Nephron (organoid): ENCODE measurements around the gene NINL.

Source experiments
- H3K27ac Mint-ChIP-seq, 3 experiments: 2 replicates each; pipeline ENCODE4 v1.8.0; 2020; ENCODE audit warnings: mixed read lengths in 3 of 3, mild to moderate bottlenecking in 2 of 3, moderate library complexity in 1 of 3
- H3K27me3 Mint-ChIP-seq: 2 replicates; pipeline ENCODE4 v1.8.0; 2021; ENCODE audit warnings: low read depth, mild to moderate bottlenecking, moderate library complexity, mixed read lengths
- H3K36me3 Mint-ChIP-seq: 2 replicates; pipeline ENCODE4 v1.8.0; 2020; ENCODE audit warnings: low read depth, mixed read lengths
- H3K4me1 Mint-ChIP-seq: 2 replicates; pipeline ENCODE4 v1.8.0; 2020; ENCODE audit warnings: mixed read lengths
- H3K4me3 Mint-ChIP-seq, 3 experiments: 2 replicates each; pipeline ENCODE4 v1.8.0; 2020; ENCODE audit warnings: mild to moderate bottlenecking in 3 of 3, mixed read lengths in 3 of 3, moderate library complexity in 2 of 3
- H3K9me3 Mint-ChIP-seq: 2 replicates; pipeline ENCODE4 v1.8.0; 2020; ENCODE audit warnings: mixed read lengths
- TF ChIP-seq, protein P1 (sequence below), 3 experiments: fragments of 200-600 bp; sonication (generic); IDR thresholded peaks; one replicate each; pipeline ENCODE4 v1.5.0; 2021; ENCODE audit warnings: antibody characterized with exemption in 3 of 3; ENCODE audit not compliant: unreplicated experiment in 3 of 3

Gene NINL

DNA sequence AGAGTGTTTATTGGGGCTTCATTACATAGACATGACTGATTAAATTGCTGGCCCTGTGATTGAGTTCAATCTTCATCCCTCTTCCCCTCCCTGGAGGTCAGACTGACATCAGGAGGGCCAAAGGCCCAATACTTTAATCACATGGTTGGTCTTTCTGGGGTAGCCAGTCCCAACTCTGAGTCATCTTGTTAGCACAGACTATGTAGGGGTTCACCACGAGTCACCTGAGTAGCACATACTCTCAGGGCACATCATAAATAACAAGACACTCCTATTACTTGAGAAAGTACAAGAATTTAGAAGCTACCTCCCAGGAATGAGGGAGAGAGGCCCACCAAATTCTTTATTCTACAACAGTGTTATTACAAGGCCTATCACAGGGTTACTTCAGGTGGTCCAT, 166.6 kb downstream of the NINL start:
- H3K9me3 Mint-ChIP-seq = no peaks in the 10 kb centered on the region

DNA sequence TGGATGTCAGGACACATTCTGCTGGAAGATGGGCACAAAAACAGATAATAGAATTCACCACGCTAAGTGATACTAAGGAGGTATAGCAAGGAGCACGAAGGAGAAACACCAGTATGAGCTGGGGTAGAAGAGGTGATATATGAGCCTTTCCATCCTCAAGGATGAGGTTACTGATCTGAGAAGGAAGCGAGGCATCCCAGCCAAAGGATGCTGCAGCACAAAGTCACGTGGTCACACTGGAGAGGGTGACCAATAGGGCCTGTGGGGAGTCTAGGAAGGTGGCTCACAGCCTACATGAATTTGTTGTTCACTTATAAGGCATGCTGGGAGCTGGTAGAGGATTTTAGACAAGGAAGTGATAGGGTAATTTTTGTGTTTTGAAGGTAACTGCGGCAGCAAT, 176.4 kb downstream of the NINL start:
- H3K4me1 Mint-ChIP-seq = peaks cover 21% of the 10 kb centered on the region
- H3K36me3 Mint-ChIP-seq = peaks cover 7% of the 10 kb centered on the region
- no peak overlapping the region for H3K27ac Mint-ChIP-seq
- H3K9me3 Mint-ChIP-seq = peaks cover 7% of the 10 kb centered on the region
- TF ChIP-seq, protein P1, sequence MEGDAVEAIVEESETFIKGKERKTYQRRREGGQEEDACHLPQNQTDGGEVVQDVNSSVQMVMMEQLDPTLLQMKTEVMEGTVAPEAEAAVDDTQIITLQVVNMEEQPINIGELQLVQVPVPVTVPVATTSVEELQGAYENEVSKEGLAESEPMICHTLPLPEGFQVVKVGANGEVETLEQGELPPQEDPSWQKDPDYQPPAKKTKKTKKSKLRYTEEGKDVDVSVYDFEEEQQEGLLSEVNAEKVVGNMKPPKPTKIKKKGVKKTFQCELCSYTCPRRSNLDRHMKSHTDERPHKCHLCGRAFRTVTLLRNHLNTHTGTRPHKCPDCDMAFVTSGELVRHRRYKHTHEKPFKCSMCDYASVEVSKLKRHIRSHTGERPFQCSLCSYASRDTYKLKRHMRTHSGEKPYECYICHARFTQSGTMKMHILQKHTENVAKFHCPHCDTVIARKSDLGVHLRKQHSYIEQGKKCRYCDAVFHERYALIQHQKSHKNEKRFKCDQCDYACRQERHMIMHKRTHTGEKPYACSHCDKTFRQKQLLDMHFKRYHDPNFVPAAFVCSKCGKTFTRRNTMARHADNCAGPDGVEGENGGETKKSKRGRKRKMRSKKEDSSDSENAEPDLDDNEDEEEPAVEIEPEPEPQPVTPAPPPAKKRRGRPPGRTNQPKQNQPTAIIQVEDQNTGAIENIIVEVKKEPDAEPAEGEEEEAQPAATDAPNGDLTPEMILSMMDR (IDR thresholded peaks at IDR 0.05; ENCODE audit: unreplicated experiment in 3 of 3) = no peak
- peak overlapping the region; percentile 16 to 95 (median 94) for H3K4me3 Mint-ChIP-seq
- no peaks in the 10 kb centered on the region for H3K27me3 Mint-ChIP-seq

More for the DNA sequence above, 166.6 kb downstream of the NINL start:
- Mint-ChIP-seq H3K27me3 (no peaks in the 10 kb centered on the region), H3K27ac (no peak overlapping the region), H3K4me1 (no peaks in the 10 kb centered on the region), H3K4me3 (no peak overlapping the region), H3K36me3 (peaks cover 25% of the 10 kb centered on the region)
- TF ChIP-seq, protein P1 (IDR thresholded peaks at IDR 0.05; ENCODE audit: unreplicated experiment in 3 of 3) = no peak

DNA sequence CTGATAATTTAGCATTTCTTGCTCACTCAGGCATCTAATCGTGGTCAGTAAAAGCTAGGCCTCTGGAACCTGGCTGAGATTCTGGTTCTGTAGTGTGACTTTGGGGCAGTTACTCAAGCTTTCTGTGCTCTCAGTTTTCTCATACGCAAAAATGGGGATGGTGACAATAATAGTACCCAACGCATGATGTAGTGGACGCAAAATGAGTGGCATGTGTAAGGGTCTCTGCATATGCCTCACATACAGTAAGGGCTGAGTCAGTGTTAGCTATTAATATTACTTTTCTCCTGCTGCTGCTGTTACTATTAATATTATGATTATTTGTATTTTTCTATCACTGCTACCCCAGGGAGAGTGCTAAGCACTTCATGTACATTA, 177.2 kb downstream of the NINL start:
- H3K27ac Mint-ChIP-seq = peak overlapping the region; percentile 78 to 90 (median 89)
- no peaks in the 10 kb centered on the region for H3K27me3 Mint-ChIP-seq
- TF ChIP-seq, protein P1 (IDR thresholded peaks at IDR 0.05; ENCODE audit: unreplicated experiment in 3 of 3) = no peak
- H3K4me3 Mint-ChIP-seq = peak overlapping the region; percentile 94 to 96 (median 95)
- peaks cover 21% of the 10 kb centered on the region for H3K4me1 Mint-ChIP-seq
- peaks cover 8% of the 10 kb centered on the region for H3K36me3 Mint-ChIP-seq
- peaks cover 12% of the 10 kb centered on the region for H3K9me3 Mint-ChIP-seq

DNA sequence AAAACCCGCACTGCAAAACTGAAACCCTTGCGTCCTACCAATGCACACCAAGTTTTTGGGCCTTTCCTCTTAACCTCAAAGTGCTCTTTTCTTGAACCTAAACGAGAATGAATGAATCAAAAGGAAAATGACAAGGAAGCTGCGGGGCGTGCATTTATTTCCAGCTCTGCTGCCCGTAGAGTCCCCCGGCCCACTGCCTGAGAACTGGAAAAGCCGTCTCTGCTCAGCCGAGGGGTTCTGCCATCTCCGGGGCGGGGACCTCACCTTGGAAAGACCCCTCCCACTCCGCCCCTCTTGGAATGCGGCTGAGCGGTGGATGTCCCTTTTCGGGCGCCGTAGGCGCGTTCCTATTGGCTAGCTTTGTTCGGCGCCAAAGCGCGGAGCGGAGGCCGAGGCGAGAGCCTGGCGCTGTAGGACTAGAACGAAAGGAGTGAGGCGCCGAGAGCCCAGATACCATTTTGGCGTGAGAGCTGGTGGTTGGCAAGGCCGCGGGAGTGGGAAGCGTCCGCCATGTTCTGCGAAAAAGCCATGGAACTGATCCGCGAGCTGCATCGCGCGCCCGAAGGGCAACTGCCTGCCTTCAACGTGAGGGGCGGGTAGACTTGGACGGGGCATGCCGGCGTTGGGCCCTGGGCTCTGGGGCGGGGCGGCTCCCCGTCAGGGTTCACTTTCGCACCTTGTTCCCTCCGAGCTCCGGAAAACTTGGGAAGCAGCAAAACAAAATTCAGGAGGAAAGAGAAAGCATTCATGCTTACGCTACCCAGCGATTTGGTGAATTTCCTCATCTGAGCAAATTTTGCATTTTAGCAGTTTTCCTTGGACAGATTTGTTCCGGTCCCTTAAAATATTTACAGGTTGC, 177.8 kb downstream of the NINL start, which contains the start of gene GINS1:
GINS1 (plus strand) TSS at position 363 of the 859 bp plus-strand sequence; CDS start at position 511, 148 bp downstream.
- peak within 1 kb of the TSS; percentile 78 to 90 (median 89) for H3K27ac Mint-ChIP-seq
- H3K4me3 Mint-ChIP-seq = peak within 1 kb of the TSS; percentile 94 to 96 (median 95)
- TF ChIP-seq, protein P1 (IDR thresholded peaks at IDR 0.05; ENCODE audit: unreplicated experiment in 3 of 3) = no peak
- peaks cover 9% of the 10 kb centered on the region for H3K36me3 Mint-ChIP-seq
- H3K4me1 Mint-ChIP-seq = peaks cover 21% of the 10 kb centered on the region
- no peaks in the 10 kb centered on the region for H3K27me3 Mint-ChIP-seq
- peaks cover 17% of the 10 kb centered on the region for H3K9me3 Mint-ChIP-seq
